ENCODE data around the gene KIRREL3. TPM values are rescaled to one million over a fixed set of nuclear protein-coding genes. Genes with fewer than 3 reads are reported as not detected.
A peak's percentile ranks its signal among the peaks of the same experiment; 100 is the strongest.

KIRREL3 gene
- polyA plus RNA-seq, 1 donor (not counting 4 experiments of a cell fraction or from before 2014, with no cell fraction given): 0.04 TPM

- peaks cover 16% of the 10 kb centered on the region for H3K27me3 ChIP-seq (ENCODE audit: control insufficient read depth, extremely low read depth, insufficient read depth, low read length)
- TF ChIP-seq EZH2 (IDR thresholded peaks at IDR 0.05; ENCODE audit: low read length): no peak
- peak; percentile 90 to 97 (median 96) for TF ChIP-seq CTCF (optimal IDR thresholded peaks at IDR 0.05 in 1 of 3, IDR thresholded peaks at IDR 0.05 in 1 of 3, conservative IDR thresholded peaks at IDR 0.05 in 1 of 3; ENCODE audit: extremely low read depth in 1 of 3, insufficient read depth in 2 of 3, low read length in 3 of 3)
- no peaks in the 10 kb centered on the region for H3K9me3 ChIP-seq (ENCODE audit: control insufficient read depth, low read depth, low read length)
- H3K9me1 ChIP-seq (ENCODE audit: control insufficient read depth, extremely low read depth, insufficient read depth, low read length): no peaks in the 10 kb centered on the region
- H3K4me1 ChIP-seq (ENCODE audit: control insufficient read depth, extremely low read depth, insufficient read depth, low read length): no peaks in the 10 kb centered on the region
- H2AFZ ChIP-seq (ENCODE audit: control insufficient read depth, low read length): peak overlapping the region; percentile 40
- H3K4me2 ChIP-seq (ENCODE audit: control insufficient read depth, extremely low read depth, insufficient read depth, low read depth, low read length): peak overlapping the region; percentile 43
- no peak overlapping the region for H3K4me3 ChIP-seq (ENCODE audit: control insufficient read depth in 2 of 3, extremely low read depth in 1 of 3, insufficient read depth in 2 of 3, low read depth in 1 of 3, low read length in 3 of 3)
- no peaks in the 10 kb centered on the region for H3K79me2 ChIP-seq (ENCODE audit: control insufficient read depth, insufficient read depth, low read length)
- no peaks in the 10 kb centered on the region for H4K20me1 ChIP-seq (ENCODE audit: control insufficient read depth, extremely low read depth, insufficient read depth, low read length)
- H3K9ac ChIP-seq (ENCODE audit: control insufficient read depth, extremely low read depth, insufficient read depth, low read length): no peak overlapping the region
- dilution Hi-C loops (cut with MboI; ENCODE audit: extremely low pct_ligation_motif_present, low sequenced_read_pairs): no loop called here
- no peaks in the 10 kb centered on the region for H3K36me3 ChIP-seq (ENCODE audit: control insufficient read depth in 2 of 2, extremely low read depth in 1 of 2, insufficient read depth in 2 of 2, low read length in 2 of 2)
- FAIRE-seq (peak; percentile 5), DNase-seq (ENCODE audit: low read depth, low spot score) (peak; percentile 60)
- no peak overlapping the region for H3K27ac ChIP-seq (ENCODE audit: control insufficient read depth, insufficient read depth, low read length)
Measured at GRCh38 chr11:126440792-126441514, 559.6 kb downstream of the KIRREL3 start.

GRCh38 chr11:126440276-126440675 lies 560.3 kb downstream of the KIRREL3 start:
- dilution Hi-C loops (cut with MboI; ENCODE audit: extremely low pct_ligation_motif_present, low sequenced_read_pairs): no loop called here
- H3K9ac ChIP-seq (ENCODE audit: control insufficient read depth, extremely low read depth, insufficient read depth, low read length): no peak overlapping the region
- H2AFZ ChIP-seq (ENCODE audit: control insufficient read depth, low read length): no peak overlapping the region
- H3K4me1 ChIP-seq (ENCODE audit: control insufficient read depth, extremely low read depth, insufficient read depth, low read length): no peaks in the 10 kb centered on the region
- no peaks in the 10 kb centered on the region for H3K36me3 ChIP-seq (ENCODE audit: control insufficient read depth in 2 of 2, extremely low read depth in 1 of 2, insufficient read depth in 2 of 2, low read length in 2 of 2)
- H3K9me1 ChIP-seq (ENCODE audit: control insufficient read depth, extremely low read depth, insufficient read depth, low read length): no peaks in the 10 kb centered on the region
- H3K4me3 ChIP-seq (ENCODE audit: control insufficient read depth in 2 of 3, extremely low read depth in 1 of 3, insufficient read depth in 2 of 3, low read depth in 1 of 3, low read length in 3 of 3): no peak overlapping the region
- no peak for DNase-seq (ENCODE audit: low read depth, low spot score)
- TF ChIP-seq EZH2 (IDR thresholded peaks at IDR 0.05; ENCODE audit: low read length) (no peak), CTCF (optimal IDR thresholded peaks at IDR 0.05 in 1 of 3, IDR thresholded peaks at IDR 0.05 in 1 of 3, conservative IDR thresholded peaks at IDR 0.05 in 1 of 3; ENCODE audit: extremely low read depth in 1 of 3, insufficient read depth in 2 of 3, low read length in 3 of 3) (no peak)
- no peaks in the 10 kb centered on the region for H3K79me2 ChIP-seq (ENCODE audit: control insufficient read depth, insufficient read depth, low read length)
- peaks cover 16% of the 10 kb centered on the region for H3K27me3 ChIP-seq (ENCODE audit: control insufficient read depth, extremely low read depth, insufficient read depth, low read length)
- H3K9me3 ChIP-seq (ENCODE audit: control insufficient read depth, low read depth, low read length): no peaks in the 10 kb centered on the region
- H4K20me1 ChIP-seq (ENCODE audit: control insufficient read depth, extremely low read depth, insufficient read depth, low read length): no peaks in the 10 kb centered on the region
- no peak overlapping the region for H3K4me2 ChIP-seq (ENCODE audit: control insufficient read depth, extremely low read depth, insufficient read depth, low read depth, low read length)
- no peak for FAIRE-seq
- no peak overlapping the region for H3K27ac ChIP-seq (ENCODE audit: control insufficient read depth, insufficient read depth, low read length)
